ENCODE measurements around the gene MIGA2.

MIGA2 gene

GRCh38 chr9:129036923-129037766, 719 bp downstream of the MIGA2 start:
- H3K4me3 ChIP-seq (ENCODE audit: low read length), result peak overlapping the region; percentile 93
- DNase-seq (ENCODE audit: low read depth), result no peak
- TF ChIP-seq, protein P1, sequence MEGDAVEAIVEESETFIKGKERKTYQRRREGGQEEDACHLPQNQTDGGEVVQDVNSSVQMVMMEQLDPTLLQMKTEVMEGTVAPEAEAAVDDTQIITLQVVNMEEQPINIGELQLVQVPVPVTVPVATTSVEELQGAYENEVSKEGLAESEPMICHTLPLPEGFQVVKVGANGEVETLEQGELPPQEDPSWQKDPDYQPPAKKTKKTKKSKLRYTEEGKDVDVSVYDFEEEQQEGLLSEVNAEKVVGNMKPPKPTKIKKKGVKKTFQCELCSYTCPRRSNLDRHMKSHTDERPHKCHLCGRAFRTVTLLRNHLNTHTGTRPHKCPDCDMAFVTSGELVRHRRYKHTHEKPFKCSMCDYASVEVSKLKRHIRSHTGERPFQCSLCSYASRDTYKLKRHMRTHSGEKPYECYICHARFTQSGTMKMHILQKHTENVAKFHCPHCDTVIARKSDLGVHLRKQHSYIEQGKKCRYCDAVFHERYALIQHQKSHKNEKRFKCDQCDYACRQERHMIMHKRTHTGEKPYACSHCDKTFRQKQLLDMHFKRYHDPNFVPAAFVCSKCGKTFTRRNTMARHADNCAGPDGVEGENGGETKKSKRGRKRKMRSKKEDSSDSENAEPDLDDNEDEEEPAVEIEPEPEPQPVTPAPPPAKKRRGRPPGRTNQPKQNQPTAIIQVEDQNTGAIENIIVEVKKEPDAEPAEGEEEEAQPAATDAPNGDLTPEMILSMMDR (conservative IDR thresholded peaks at IDR 0.05; ENCODE audit: low read length), result no peak

- TF ChIP-seq, protein P1 (conservative IDR thresholded peaks at IDR 0.05; ENCODE audit: low read length), result no peak
- DNase-seq (ENCODE audit: low read depth), result no peak
- H3K4me3 ChIP-seq (ENCODE audit: low read length), result peak overlapping the region; percentile 93
Observed at GRCh38 chr9:129037767-129038098, 1.3 kb downstream of the MIGA2 start.

- DNase-seq (ENCODE audit: low read depth), result no peak
- TF ChIP-seq, protein P1 (conservative IDR thresholded peaks at IDR 0.05; ENCODE audit: low read length), result no peak
- peak overlapping the region; percentile 93 for H3K4me3 ChIP-seq (ENCODE audit: low read length)
Observed at GRCh38 chr9:129038109-129038852, 1.9 kb downstream of the MIGA2 start.

DNA sequence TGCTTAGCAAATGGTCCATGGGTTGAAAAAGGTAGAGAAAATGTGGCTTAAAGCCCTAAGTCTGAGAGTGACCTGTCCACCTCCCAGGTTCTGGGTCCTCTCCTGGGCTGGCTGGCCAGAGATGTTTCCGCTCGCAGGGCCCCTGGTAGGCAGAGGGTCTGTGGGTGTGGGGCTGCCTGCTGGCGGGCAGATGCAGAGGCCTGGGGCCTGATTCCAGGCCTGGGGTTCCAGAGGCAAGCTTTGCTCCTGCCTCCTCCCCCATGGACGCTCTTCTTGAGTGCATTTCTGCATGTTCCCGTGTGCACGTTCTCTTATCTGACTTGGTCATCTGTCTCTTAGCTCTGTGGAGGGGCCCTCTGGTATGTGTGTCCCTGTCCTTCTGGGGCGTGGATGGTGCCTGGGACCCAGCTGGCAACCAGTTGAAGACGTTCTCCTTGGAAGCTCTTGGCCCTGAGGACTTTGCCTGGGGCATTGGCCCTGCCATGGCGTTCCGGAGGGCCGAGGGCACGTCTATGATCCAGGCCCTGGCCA, 3.8 kb downstream of the MIGA2 start:
- TF ChIP-seq, protein P1 (conservative IDR thresholded peaks at IDR 0.05; ENCODE audit: low read length), result no peak
- no peak for DNase-seq (ENCODE audit: low read depth)
- no peak overlapping the region for H3K4me3 ChIP-seq (ENCODE audit: low read length)

GRCh38 chr9:129042016-129042415, 5.6 kb downstream of the MIGA2 start:
- TF ChIP-seq, protein P1 (conservative IDR thresholded peaks at IDR 0.05; ENCODE audit: low read length), result no peak
- H3K4me3 ChIP-seq (ENCODE audit: low read length), result no peak overlapping the region
- DNase-seq (ENCODE audit: low read depth), result no peak

GRCh38 chr9:129052592-129052991, 16.2 kb downstream of the MIGA2 start:
- TF ChIP-seq, protein P1 (conservative IDR thresholded peaks at IDR 0.05; ENCODE audit: low read length), result no peak
- no peak for DNase-seq (ENCODE audit: low read depth)

More at GRCh38 chr9:129052592-129052991, 16.2 kb downstream of the MIGA2 start:
- H3K4me3 ChIP-seq (ENCODE audit: low read length), result no peak overlapping the region

All from AG10803 (cell line).